ENCODE measurements around the gene MRAP2. TPM values are rescaled to one million over a fixed set of nuclear protein-coding genes. Genes with fewer than 3 reads are reported as not detected.

Gene MRAP2
- total RNA-seq, 1 experiment from 2014 or later = 0.33 TPM

GRCh38 chr6:84072442-84072997, 38.9 kb downstream of the MRAP2 start:
- H3K4me1 Mint-ChIP-seq (ENCODE audit: insufficient read depth, unreplicated experiment) = no peaks in the 10 kb centered on the region
- ChIA-PET POLR2A (no interaction called here), CTCF (interaction anchor here (0.7 kb wide), 1 partner anchor 20 kb away, joined by 3 read pairs; no protein-coding TSS in a partner anchor)
- H3K27ac Mint-ChIP-seq (ENCODE audit: low read depth, unreplicated experiment) = no peak overlapping the region
- H3K9me3 Mint-ChIP-seq (ENCODE audit: unreplicated experiment) = no peaks in the 10 kb centered on the region
- no TSS peak for BruUV-seq (replicated peaks)
- no peak overlapping the region for H3K4me3 Mint-ChIP-seq (ENCODE audit: unreplicated experiment)
- intact Hi-C loops (cut with micrococcal nuclease) = no loop called here
- no peaks in the 10 kb centered on the region for H3K36me3 Mint-ChIP-seq (ENCODE audit: insufficient read depth, unreplicated experiment)
- no peaks in the 10 kb centered on the region for H3K27me3 Mint-ChIP-seq (ENCODE audit: insufficient read depth, unreplicated experiment)
- TF ChIP-seq, protein P1, sequence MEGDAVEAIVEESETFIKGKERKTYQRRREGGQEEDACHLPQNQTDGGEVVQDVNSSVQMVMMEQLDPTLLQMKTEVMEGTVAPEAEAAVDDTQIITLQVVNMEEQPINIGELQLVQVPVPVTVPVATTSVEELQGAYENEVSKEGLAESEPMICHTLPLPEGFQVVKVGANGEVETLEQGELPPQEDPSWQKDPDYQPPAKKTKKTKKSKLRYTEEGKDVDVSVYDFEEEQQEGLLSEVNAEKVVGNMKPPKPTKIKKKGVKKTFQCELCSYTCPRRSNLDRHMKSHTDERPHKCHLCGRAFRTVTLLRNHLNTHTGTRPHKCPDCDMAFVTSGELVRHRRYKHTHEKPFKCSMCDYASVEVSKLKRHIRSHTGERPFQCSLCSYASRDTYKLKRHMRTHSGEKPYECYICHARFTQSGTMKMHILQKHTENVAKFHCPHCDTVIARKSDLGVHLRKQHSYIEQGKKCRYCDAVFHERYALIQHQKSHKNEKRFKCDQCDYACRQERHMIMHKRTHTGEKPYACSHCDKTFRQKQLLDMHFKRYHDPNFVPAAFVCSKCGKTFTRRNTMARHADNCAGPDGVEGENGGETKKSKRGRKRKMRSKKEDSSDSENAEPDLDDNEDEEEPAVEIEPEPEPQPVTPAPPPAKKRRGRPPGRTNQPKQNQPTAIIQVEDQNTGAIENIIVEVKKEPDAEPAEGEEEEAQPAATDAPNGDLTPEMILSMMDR (IDR thresholded peaks at IDR 0.05; ENCODE audit: unreplicated experiment) = no peak
- DNase-seq (ENCODE audit: unreplicated experiment) = no peak

GRCh38 chr6:84074988-84075781, 41.6 kb downstream of the MRAP2 start:
- CTCF ChIA-PET = no interaction called here
- Mint-ChIP-seq H3K36me3 (ENCODE audit: insufficient read depth, unreplicated experiment) (no peaks in the 10 kb centered on the region), H3K27ac (ENCODE audit: low read depth, unreplicated experiment) (no peak overlapping the region), H3K9me3 (ENCODE audit: unreplicated experiment) (no peaks in the 10 kb centered on the region), H3K4me1 (ENCODE audit: insufficient read depth, unreplicated experiment) (no peaks in the 10 kb centered on the region), H3K27me3 (ENCODE audit: insufficient read depth, unreplicated experiment) (no peaks in the 10 kb centered on the region), H3K4me3 (ENCODE audit: unreplicated experiment) (no peak overlapping the region)
- peak; percentile 34 for DNase-seq (ENCODE audit: unreplicated experiment)
- TF ChIP-seq, protein P1 (IDR thresholded peaks at IDR 0.05; ENCODE audit: unreplicated experiment) = no peak
- no TSS peak for BruUV-seq (replicated peaks)
- intact Hi-C loops (cut with micrococcal nuclease) = no loop called here
- POLR2A ChIA-PET = interaction anchor here (0.6 to 1.1 kb wide), 2 partner anchors 17 to 307 kb away, joined by 3 read pairs; no protein-coding TSS in a partner anchor

- intact Hi-C loops (cut with micrococcal nuclease) = no loop called here
- ChIA-PET POLR2A (no interaction called here), CTCF (interaction anchor here (0.7 to 0.9 kb wide), 2 partner anchors 16 to 25 kb away, joined by 3 read pairs; no protein-coding TSS in a partner anchor)
- no peaks in the 10 kb centered on the region for H3K27me3 Mint-ChIP-seq (ENCODE audit: insufficient read depth, unreplicated experiment)
- no peak overlapping the region for H3K27ac Mint-ChIP-seq (ENCODE audit: low read depth, unreplicated experiment)
- no peaks in the 10 kb centered on the region for H3K36me3 Mint-ChIP-seq (ENCODE audit: insufficient read depth, unreplicated experiment)
- H3K4me1 Mint-ChIP-seq (ENCODE audit: insufficient read depth, unreplicated experiment) = peaks cover 4% of the 10 kb centered on the region
- no peak overlapping the region for H3K4me3 Mint-ChIP-seq (ENCODE audit: unreplicated experiment)
- BruUV-seq (replicated peaks) = no TSS peak
- no peak for DNase-seq (ENCODE audit: unreplicated experiment)
- TF ChIP-seq, protein P1 (IDR thresholded peaks at IDR 0.05; ENCODE audit: unreplicated experiment) = no peak
- H3K9me3 Mint-ChIP-seq (ENCODE audit: unreplicated experiment) = no peaks in the 10 kb centered on the region
These were observed 44.1 kb downstream of the MRAP2 start for GRCh38 chr6:84077645-84078044.

GRCh38 chr6:84078335-84078734, 44.8 kb downstream of the MRAP2 start:
- TF ChIP-seq, protein P1 (IDR thresholded peaks at IDR 0.05; ENCODE audit: unreplicated experiment) = no peak
- Mint-ChIP-seq H3K4me1 (ENCODE audit: insufficient read depth, unreplicated experiment) (peaks cover 7% of the 10 kb centered on the region), H3K36me3 (ENCODE audit: insufficient read depth, unreplicated experiment) (no peaks in the 10 kb centered on the region), H3K4me3 (ENCODE audit: unreplicated experiment) (no peak overlapping the region), H3K27ac (ENCODE audit: low read depth, unreplicated experiment) (no peak overlapping the region), H3K27me3 (ENCODE audit: insufficient read depth, unreplicated experiment) (no peaks in the 10 kb centered on the region), H3K9me3 (ENCODE audit: unreplicated experiment) (no peaks in the 10 kb centered on the region)
- no peak for DNase-seq (ENCODE audit: unreplicated experiment)
- BruUV-seq (replicated peaks) = no TSS peak
- intact Hi-C loops (cut with micrococcal nuclease) = no loop called here
- CTCF ChIA-PET = interaction anchor here (0.5 to 0.9 kb wide), 2 partner anchors 26 to 67 kb away, joined by 3 to 5 read pairs; no protein-coding TSS in a partner anchor
- POLR2A ChIA-PET = no interaction called here

All from MCF 10A (cell line).